Measurements from ENCODE around the gene ALS2CL. TPM values are rescaled to one million over a fixed set of nuclear protein-coding genes. Genes with fewer than 3 reads are reported as not detected.

Gene ALS2CL
- total RNA-seq, 2 donors from 2014 or later: 21.1 to 38.4 TPM

DNA sequence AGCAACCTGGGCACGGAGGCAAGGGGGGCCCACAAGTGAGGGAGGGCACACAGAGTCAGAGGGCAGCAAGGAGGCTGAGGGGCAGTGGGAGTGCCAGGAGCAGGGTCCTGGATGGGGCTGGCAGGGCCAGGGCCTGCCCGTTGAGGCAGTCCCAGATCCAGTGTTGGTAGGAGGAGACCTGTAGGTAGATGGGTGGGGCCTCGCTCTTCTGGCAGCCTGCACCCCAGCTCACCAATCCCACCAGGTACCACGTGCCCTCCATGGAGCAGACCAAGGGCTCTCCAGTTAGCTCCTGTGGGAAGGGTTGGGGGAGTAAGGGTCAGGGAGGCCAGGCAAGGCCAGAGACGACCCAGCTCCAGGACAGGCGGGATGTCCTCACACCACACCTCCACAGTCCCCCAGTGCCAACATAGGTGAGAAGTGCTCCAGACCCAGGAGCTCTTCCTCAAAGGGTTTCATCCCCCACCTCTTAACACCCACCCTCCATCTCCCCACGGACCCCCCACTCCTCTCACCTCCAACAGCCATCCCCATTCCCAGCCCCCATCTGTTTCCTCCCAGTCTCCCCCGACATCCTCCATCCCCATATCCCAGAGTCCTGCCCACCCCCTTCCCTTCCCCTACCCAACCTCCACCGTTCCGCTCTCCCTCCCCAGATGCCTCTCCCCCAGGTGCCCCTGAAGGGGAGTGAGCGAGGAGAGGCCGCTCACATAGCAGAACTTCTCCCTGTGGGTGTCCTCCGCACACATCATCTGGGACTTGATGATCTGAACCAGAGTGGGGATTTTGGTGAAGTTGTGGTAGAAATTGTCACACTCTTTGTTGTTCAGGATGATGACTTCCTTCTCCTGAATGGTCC, 18.9 kb upstream of the ALS2CL start:
- Mint-ChIP-seq H3K27me3 (peaks cover 6% of the 10 kb centered on the region), H3K4me1 (peaks cover 6% of the 10 kb centered on the region), H3K4me3 (no peak overlapping the region), H3K36me3 (ENCODE audit: low read depth) (peaks cover 3% of the 10 kb centered on the region), H3K27ac (no peak overlapping the region)
- ATAC-seq: no peak
- DNase-seq: no peak
- no peaks in the 10 kb centered on the region for H3K9me3 ChIP-seq (ENCODE audit: control insufficient read depth, low read length, poor library complexity, severe bottlenecking)

DNA sequence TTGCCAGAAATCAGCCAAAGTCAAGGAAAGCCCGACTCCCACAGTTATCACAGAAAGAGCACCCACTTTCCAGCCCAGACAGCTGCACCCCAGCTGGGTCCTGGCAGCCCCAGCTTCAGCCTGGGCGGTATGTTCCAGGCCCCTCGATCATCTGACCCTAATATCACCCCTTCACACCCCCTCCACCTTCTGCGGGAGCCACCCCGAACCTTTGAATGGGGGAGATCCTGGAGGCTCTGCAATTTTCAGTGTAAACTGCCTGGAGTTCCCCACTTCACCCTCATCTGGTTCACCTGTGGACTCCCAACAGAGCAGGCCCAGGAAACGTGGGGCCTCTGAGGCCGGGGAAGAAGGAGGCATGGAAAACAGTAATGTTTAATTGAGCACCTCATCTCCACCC, 18.3 kb upstream of the ALS2CL start:
- peaks cover 6% of the 10 kb centered on the region for H3K4me1 Mint-ChIP-seq
- H3K27me3 Mint-ChIP-seq: peaks cover 6% of the 10 kb centered on the region
- DNase-seq: peak in 1 of 3 donors; percentile 3
- no peak overlapping the region for H3K27ac Mint-ChIP-seq
- no peak overlapping the region for H3K4me3 Mint-ChIP-seq
- H3K36me3 Mint-ChIP-seq (ENCODE audit: low read depth): peaks cover 3% of the 10 kb centered on the region
- no peak for ATAC-seq
- H3K9me3 ChIP-seq (ENCODE audit: control insufficient read depth, low read length, poor library complexity, severe bottlenecking): no peaks in the 10 kb centered on the region

- H3K36me3 Mint-ChIP-seq (ENCODE audit: low read depth): peaks cover 3% of the 10 kb centered on the region
- DNase-seq: no peak
- no peak overlapping the region for H3K4me3 Mint-ChIP-seq
- H3K27ac Mint-ChIP-seq: no peak overlapping the region
- H3K9me3 ChIP-seq (ENCODE audit: control insufficient read depth, low read length, poor library complexity, severe bottlenecking): no peaks in the 10 kb centered on the region
- ATAC-seq: no peak
- peaks cover 6% of the 10 kb centered on the region for H3K4me1 Mint-ChIP-seq
- H3K27me3 Mint-ChIP-seq: peaks cover 6% of the 10 kb centered on the region
Observed at GRCh38 chr3:46711305-46711704, 17.8 kb upstream of the ALS2CL start.

GRCh38 chr3:46710671-46711295, 17.3 kb upstream of the ALS2CL start:
- peaks cover 5% of the 10 kb centered on the region for H3K4me1 Mint-ChIP-seq
- DNase-seq (no peak), ATAC-seq (no peak)
- no peak overlapping the region for H3K4me3 Mint-ChIP-seq
- H3K9me3 ChIP-seq (ENCODE audit: control insufficient read depth, low read length, poor library complexity, severe bottlenecking): no peaks in the 10 kb centered on the region
- H3K27ac Mint-ChIP-seq: no peak overlapping the region
- peaks cover 3% of the 10 kb centered on the region for H3K36me3 Mint-ChIP-seq (ENCODE audit: low read depth)
- peaks cover 2% of the 10 kb centered on the region for H3K27me3 Mint-ChIP-seq

DNA sequence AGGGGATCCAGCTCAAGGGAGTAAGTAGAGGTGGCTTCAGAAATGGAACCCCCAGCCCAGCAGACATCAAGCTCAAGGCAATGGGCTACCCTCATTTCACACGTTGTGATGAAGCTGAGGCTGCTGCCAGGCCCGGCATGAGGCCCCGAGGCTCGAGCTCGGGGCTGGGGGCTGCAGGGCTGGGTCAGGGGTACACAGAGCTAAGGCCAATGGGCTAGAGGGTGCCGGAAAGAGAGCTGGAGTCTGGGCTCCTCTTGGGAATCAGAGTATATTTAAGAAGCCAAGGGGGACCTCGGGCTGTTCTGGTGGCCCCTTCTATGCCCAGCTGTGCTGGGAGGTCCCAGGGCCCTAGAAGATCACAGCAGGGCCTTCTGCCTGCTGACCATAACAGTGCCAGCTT, 16.8 kb upstream of the ALS2CL start:
- Mint-ChIP-seq H3K27ac (no peak overlapping the region), H3K36me3 (ENCODE audit: low read depth) (peaks cover 3% of the 10 kb centered on the region), H3K27me3 (no peaks in the 10 kb centered on the region), H3K4me1 (peaks cover 4% of the 10 kb centered on the region), H3K4me3 (no peak overlapping the region)
- ATAC-seq (no peak), DNase-seq (no peak)
- no peaks in the 10 kb centered on the region for H3K9me3 ChIP-seq (ENCODE audit: control insufficient read depth, low read length, poor library complexity, severe bottlenecking)

GRCh38 chr3:46709721-46710120, 16.2 kb upstream of the ALS2CL start:
- H3K27ac Mint-ChIP-seq: no peak overlapping the region
- H3K4me1 Mint-ChIP-seq: peaks cover 5% of the 10 kb centered on the region
- DNase-seq (peak in 1 of 3 donors; percentile 5), ATAC-seq (no peak)
- H3K4me3 Mint-ChIP-seq: no peak overlapping the region
- H3K9me3 ChIP-seq (ENCODE audit: control insufficient read depth, low read length, poor library complexity, severe bottlenecking): no peaks in the 10 kb centered on the region
- peaks cover 3% of the 10 kb centered on the region for H3K36me3 Mint-ChIP-seq (ENCODE audit: low read depth)
- no peaks in the 10 kb centered on the region for H3K27me3 Mint-ChIP-seq

- no peak overlapping the region for H3K27ac Mint-ChIP-seq
- no peak for ATAC-seq
- no peaks in the 10 kb centered on the region for H3K9me3 ChIP-seq (ENCODE audit: control insufficient read depth, low read length, poor library complexity, severe bottlenecking)
- no peak overlapping the region for H3K4me3 Mint-ChIP-seq
- no peaks in the 10 kb centered on the region for H3K27me3 Mint-ChIP-seq
- peak in 1 of 3 donors; percentile 6 for DNase-seq
- peaks cover 3% of the 10 kb centered on the region for H3K36me3 Mint-ChIP-seq (ENCODE audit: low read depth)
- H3K4me1 Mint-ChIP-seq: peaks cover 5% of the 10 kb centered on the region
Observed at GRCh38 chr3:46709157-46709654, 15.7 kb upstream of the ALS2CL start.

DNA sequence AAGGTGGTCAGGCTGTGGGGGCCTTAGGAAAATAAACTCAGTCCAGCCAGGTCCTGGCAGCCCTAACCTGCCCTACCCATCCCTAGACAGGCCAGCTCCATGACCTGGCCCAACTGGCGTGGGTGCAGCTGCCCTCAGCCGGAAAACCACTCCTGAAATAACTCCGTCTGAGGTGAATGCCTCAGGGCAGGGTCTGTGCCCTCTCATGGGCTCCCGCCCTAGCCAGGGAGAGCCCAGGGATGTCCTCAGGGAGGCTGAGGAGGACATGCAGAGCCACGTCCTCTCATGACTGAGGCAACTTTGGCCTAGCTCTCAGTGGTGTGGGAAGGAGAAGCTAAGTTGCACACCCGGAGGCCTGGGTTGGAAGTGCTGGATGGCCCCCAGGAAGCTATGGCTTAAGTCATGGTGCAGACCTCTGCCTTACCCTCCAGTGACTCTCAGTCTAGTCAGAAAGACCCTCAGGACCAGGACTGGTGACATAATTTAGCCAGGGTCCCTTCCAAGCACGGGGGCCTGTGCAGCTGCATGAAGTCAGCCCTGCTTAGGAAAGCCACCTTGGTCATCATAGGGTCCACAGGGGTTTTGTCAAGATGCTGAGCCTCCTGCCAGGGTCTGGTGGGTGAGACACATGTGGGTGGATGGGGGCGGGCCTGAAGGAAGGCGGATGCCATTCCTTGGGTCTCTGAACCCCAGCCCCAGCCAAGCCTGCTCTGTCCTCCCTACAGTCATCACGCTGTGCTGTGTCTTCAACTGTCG, 15.1 kb upstream of the ALS2CL start:
- no peaks in the 10 kb centered on the region for H3K9me3 ChIP-seq (ENCODE audit: control insufficient read depth, low read length, poor library complexity, severe bottlenecking)
- Mint-ChIP-seq H3K27ac (no peak overlapping the region), H3K36me3 (ENCODE audit: low read depth) (peaks cover 3% of the 10 kb centered on the region), H3K27me3 (no peaks in the 10 kb centered on the region), H3K4me1 (peaks cover 5% of the 10 kb centered on the region), H3K4me3 (no peak overlapping the region)
- no peak for ATAC-seq
- DNase-seq: peak in 1 of 3 donors; percentile 7

DNA sequence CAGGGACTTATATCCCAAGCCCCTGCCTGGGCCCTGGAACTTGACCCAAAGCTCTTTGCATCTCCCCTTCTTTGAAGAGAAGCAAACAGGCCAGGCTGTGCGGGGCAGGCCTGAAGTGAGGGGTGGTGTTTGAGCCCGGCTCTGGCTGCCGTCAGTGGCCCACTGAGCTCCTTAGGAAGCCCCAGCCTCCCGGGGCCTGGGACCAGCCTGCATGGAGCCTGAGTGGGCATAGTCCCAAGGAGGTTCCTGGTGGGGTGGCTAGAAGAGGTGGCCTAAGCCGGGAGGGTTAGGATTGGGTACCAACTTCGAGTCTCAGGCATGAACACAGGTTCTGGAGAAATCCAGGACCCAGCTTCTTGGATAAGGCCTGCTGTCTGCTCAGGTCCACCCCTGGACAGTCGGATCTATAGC, 14.1 kb upstream of the ALS2CL start:
- no peak overlapping the region for H3K4me3 Mint-ChIP-seq
- peaks cover 5% of the 10 kb centered on the region for H3K4me1 Mint-ChIP-seq
- no peaks in the 10 kb centered on the region for H3K9me3 ChIP-seq (ENCODE audit: control insufficient read depth, low read length, poor library complexity, severe bottlenecking)
- H3K36me3 Mint-ChIP-seq (ENCODE audit: low read depth): peaks cover 3% of the 10 kb centered on the region
- ATAC-seq: no peak
- no peak overlapping the region for H3K27ac Mint-ChIP-seq
- DNase-seq: peak in 1 of 3 donors; percentile 4
- no peaks in the 10 kb centered on the region for H3K27me3 Mint-ChIP-seq

GRCh38 chr3:46706771-46707582, 13.5 kb upstream of the ALS2CL start:
- peaks cover 3% of the 10 kb centered on the region for H3K36me3 Mint-ChIP-seq (ENCODE audit: low read depth)
- DNase-seq (peak in 1 of 3 donors; percentile 7), ATAC-seq (no peak)
- H3K4me1 Mint-ChIP-seq: peaks cover 8% of the 10 kb centered on the region
- no peaks in the 10 kb centered on the region for H3K27me3 Mint-ChIP-seq
- no peak overlapping the region for H3K4me3 Mint-ChIP-seq
- H3K9me3 ChIP-seq (ENCODE audit: control insufficient read depth, low read length, poor library complexity, severe bottlenecking): no peaks in the 10 kb centered on the region
- H3K27ac Mint-ChIP-seq: no peak overlapping the region

- peaks cover 3% of the 10 kb centered on the region for H3K36me3 Mint-ChIP-seq (ENCODE audit: low read depth)
- no peak overlapping the region for H3K4me3 Mint-ChIP-seq
- peak in 1 of 3 donors; percentile 4 for DNase-seq
- no peak for ATAC-seq
- peaks cover 13% of the 10 kb centered on the region for H3K4me1 Mint-ChIP-seq
- no peak overlapping the region for H3K27ac Mint-ChIP-seq
- no peaks in the 10 kb centered on the region for H3K27me3 Mint-ChIP-seq
- no peaks in the 10 kb centered on the region for H3K9me3 ChIP-seq (ENCODE audit: control insufficient read depth, low read length, poor library complexity, severe bottlenecking)
Observed at GRCh38 chr3:46705751-46706552, 12.5 kb upstream of the ALS2CL start.

GRCh38 chr3:46705022-46705530, 11.6 kb upstream of the ALS2CL start:
- Mint-ChIP-seq H3K4me3 (no peak overlapping the region), H3K36me3 (ENCODE audit: low read depth) (peaks cover 3% of the 10 kb centered on the region), H3K27ac (no peak overlapping the region), H3K27me3 (no peaks in the 10 kb centered on the region), H3K4me1 (peaks cover 13% of the 10 kb centered on the region)
- DNase-seq (peak; percentile 34 to 55 (median 44)), ATAC-seq (peak; percentile 83)
- no peaks in the 10 kb centered on the region for H3K9me3 ChIP-seq (ENCODE audit: control insufficient read depth, low read length, poor library complexity, severe bottlenecking)

All from T-helper 17 cell (primary cell).